ENCODE results near the gene SLC8A3. TPM values are rescaled to one million over a fixed set of nuclear protein-coding genes. Genes with fewer than 3 reads are reported as not detected.

Gene SLC8A3
- total and polyA plus RNA-seq, 8 donors = 0.44 to 24.9 (median 6.6) TPM

DNA sequence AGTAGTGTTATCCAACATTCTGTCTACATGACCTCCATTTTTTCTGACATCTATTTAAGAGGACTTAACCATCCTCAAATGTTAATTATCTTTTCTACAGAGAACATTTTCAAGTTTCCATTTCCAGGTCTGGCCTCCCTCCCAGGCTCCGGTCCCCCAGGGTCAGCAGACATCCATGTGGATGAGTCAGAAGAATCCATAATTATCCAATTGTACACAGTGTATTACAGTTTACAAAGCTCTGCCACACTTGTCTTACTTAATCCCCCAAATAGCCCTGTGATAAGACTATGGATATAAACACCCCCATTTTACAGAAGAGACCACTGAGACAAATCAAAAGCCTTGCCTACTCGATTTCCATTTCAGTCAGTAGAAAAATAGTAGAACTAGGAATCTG is 65.0 kb downstream of the SLC8A3 start:
- no peak for ATAC-seq
- no peak overlapping the region for H3K4me3 ChIP-seq
- no peaks in the 10 kb centered on the region for H3K9me3 ChIP-seq
- no peak for DNase-seq
- H3K36me3 ChIP-seq = no peaks in the 10 kb centered on the region
- H3K4me1 ChIP-seq = no peaks in the 10 kb centered on the region
- TF ChIP-seq, protein P1, sequence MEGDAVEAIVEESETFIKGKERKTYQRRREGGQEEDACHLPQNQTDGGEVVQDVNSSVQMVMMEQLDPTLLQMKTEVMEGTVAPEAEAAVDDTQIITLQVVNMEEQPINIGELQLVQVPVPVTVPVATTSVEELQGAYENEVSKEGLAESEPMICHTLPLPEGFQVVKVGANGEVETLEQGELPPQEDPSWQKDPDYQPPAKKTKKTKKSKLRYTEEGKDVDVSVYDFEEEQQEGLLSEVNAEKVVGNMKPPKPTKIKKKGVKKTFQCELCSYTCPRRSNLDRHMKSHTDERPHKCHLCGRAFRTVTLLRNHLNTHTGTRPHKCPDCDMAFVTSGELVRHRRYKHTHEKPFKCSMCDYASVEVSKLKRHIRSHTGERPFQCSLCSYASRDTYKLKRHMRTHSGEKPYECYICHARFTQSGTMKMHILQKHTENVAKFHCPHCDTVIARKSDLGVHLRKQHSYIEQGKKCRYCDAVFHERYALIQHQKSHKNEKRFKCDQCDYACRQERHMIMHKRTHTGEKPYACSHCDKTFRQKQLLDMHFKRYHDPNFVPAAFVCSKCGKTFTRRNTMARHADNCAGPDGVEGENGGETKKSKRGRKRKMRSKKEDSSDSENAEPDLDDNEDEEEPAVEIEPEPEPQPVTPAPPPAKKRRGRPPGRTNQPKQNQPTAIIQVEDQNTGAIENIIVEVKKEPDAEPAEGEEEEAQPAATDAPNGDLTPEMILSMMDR (IDR thresholded peaks at IDR 0.05) = no peak
- H3K27ac ChIP-seq = no peak overlapping the region
- intact Hi-C loops (cut with DNase I) = no loop called here
- H3K27me3 ChIP-seq = peaks cover 3 to 33% of the 10 kb centered on the region in 2 donors

DNA sequence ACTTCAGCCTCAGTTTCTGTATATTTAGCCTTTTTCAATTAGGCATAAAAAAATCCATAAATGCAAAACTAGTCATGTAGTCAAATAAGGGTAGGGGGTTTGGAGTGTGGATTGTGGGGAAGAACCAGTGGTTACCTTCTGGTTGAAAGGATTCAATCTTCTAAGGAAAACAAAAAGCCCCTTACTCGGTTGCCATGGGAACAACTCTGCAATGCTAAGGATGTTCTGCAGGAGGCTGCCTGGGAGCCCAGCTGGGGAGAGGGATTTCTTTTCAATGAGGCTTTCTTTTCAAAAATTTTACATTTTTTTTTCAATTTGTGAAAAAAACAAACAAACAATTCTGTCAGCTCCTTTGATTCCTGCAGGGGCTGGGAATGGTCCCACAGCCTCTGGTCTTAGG is 67.2 kb downstream of the SLC8A3 start:
- TF ChIP-seq, protein P1 (IDR thresholded peaks at IDR 0.05) = no peak
- H3K4me1 ChIP-seq = no peaks in the 10 kb centered on the region
- intact Hi-C loops (cut with DNase I) = no loop called here
- H3K27me3 ChIP-seq = peaks cover 3 to 41% of the 10 kb centered on the region in 2 donors
- no peaks in the 10 kb centered on the region for H3K9me3 ChIP-seq
- no peak overlapping the region for H3K27ac ChIP-seq
- ATAC-seq (no peak), DNase-seq (no peak)
- no peak overlapping the region for H3K4me3 ChIP-seq
- no peaks in the 10 kb centered on the region for H3K36me3 ChIP-seq

DNA sequence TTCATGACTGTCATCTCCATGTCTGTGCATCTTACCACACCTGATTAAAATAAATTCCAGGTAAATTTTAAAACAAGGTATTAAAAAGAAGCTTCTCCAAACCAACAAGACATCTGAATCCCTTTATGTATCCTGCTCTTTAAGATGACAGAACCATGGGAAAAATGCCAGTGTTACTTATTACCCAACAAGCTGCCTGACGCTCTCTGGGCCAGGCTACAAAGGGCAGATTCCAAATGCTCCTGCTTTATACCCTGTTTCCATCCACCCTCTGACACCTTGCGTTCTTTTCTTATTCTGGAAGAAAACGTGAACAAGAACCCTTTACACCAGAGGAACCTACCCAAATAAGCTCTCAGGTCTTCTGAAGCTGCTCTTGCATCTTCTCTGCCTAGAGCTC is 70.7 kb downstream of the SLC8A3 start:
- H3K27me3 ChIP-seq = peaks cover 3 to 52% of the 10 kb centered on the region in 2 donors
- H3K4me3 ChIP-seq = no peak overlapping the region
- DNase-seq = peak in 1 of 4 donors; percentile 16

DNA sequence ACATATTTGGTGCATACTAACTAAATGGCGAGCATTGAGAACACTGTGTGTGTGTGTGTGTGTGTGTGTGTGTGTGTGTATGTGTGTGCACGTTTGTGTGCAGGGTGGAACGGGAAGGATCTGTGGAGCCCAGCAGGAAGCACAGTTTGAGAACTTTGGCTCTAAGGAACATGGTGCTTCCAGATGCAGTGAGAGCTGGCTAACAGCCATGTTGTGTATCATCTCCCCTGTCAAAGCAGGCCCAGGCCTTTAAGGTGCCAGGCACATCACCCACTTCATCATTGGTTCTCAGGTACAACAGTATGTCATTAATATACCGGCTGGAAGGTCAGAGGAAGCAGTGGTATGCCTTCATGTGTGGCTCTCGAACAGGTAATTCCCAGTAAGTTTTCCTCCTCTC is 72.5 kb downstream of the SLC8A3 start:
- H3K27me3 ChIP-seq = peaks cover 3 to 53% of the 10 kb centered on the region in 2 donors
- DNase-seq (no peak), ATAC-seq (no peak)
- no peak overlapping the region for H3K27ac ChIP-seq
- no peaks in the 10 kb centered on the region for H3K36me3 ChIP-seq
- H3K4me3 ChIP-seq = no peak overlapping the region
- intact Hi-C loops (cut with DNase I) = no loop called here
- TF ChIP-seq, protein P1 (IDR thresholded peaks at IDR 0.05) = no peak
- no peaks in the 10 kb centered on the region for H3K9me3 ChIP-seq
- no peaks in the 10 kb centered on the region for H3K4me1 ChIP-seq

More for the DNA sequence above, 70.7 kb downstream of the SLC8A3 start:
- Histone ChIP-seq H3K36me3 (no peaks in the 10 kb centered on the region), H3K9me3 (no peaks in the 10 kb centered on the region), H3K27ac (no peak overlapping the region), H3K4me1 (no peaks in the 10 kb centered on the region)
- intact Hi-C loops (cut with DNase I) = no loop called here
- ATAC-seq = no peak
- TF ChIP-seq, protein P1 (IDR thresholded peaks at IDR 0.05) = no peak

DNA sequence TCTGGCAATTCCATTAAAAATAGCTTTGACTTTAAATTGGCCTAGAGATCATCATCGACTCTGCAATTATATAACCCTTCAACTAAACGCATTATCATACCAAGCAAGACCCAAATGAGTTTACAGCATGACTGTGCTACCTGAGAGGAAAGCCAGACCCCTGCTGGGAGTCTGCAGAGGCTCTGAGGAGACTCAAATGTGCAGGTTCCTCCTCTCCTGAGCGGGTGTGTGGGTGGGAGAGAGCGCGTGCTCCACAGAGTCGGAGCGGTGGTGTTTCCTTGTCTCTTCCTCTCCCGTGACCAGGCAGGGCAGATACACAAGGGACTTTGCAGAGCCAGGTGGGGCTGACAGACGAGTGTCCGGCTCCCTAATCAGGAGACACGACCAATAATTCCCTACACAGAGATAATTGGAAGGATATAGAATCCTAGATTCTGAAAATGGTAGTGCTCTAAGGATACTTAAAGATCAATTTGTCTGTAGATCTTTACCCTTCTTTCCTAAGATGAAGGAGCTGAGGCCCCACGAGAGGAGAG is 74.1 kb downstream of the SLC8A3 start:
- intact Hi-C loops (cut with DNase I) = no loop called here
- DNase-seq = no peak
- no peak overlapping the region for H3K4me3 ChIP-seq
- H3K27ac ChIP-seq = no peak overlapping the region
- ATAC-seq = no peak
- H3K27me3 ChIP-seq = peaks cover 0 to 37% of the 10 kb centered on the region in 2 donors
- H3K36me3 ChIP-seq = no peaks in the 10 kb centered on the region
- TF ChIP-seq, protein P1 (IDR thresholded peaks at IDR 0.05) = no peak
- no peaks in the 10 kb centered on the region for H3K9me3 ChIP-seq
- no peaks in the 10 kb centered on the region for H3K4me1 ChIP-seq
